Pancreas (tissue), 10 donors: Measurements from ENCODE around the gene IFT52. TPM values are rescaled to one million over a fixed set of nuclear protein-coding genes. Genes with fewer than 3 reads are reported as not detected.

Experiments
- ATAC-seq, 4 donors: fragments of 200-7000 bp; cut with Tn5 transposase; one replicate each; pipeline versions ENCODE4 v1.8.0 to v1.9.1; 2020; ENCODE audit warnings: mild to moderate bottlenecking in 4 of 4, moderate library complexity in 4 of 4
- DNase-seq, 6 donors: peaks; one replicate each; pipeline ENCODE4 v3.0.0-alpha.2; 2020
- FAIRE-seq: peaks from 2 replicates; lab custom pipeline; 2012; peaks lifted over from hg19 to GRCh38; lab: Jason Lieb, UNC
- H3K27ac ChIP-seq, 4 donors: fragments of 200-600 bp; sonication (generic); 1 replicate in 3 of 4; 2 replicates in 1 of 4; pipeline versions ENCODE4 v1.5.0 to v1.8.0; 2020
- H3K27me3 ChIP-seq, 4 donors: fragments of 200-600 bp; one replicate each; pipeline ENCODE4 v1.8.0; 2021
- H3K36me3 ChIP-seq, 3 donors: fragments of 200-600 bp; sonication (generic) in 1 of 3; one replicate each; pipeline versions ENCODE4 v1.5.0 to v1.8.0; 2020 to 2021
- H3K4me1 ChIP-seq, 3 donors: fragments of 200-600 bp; one replicate each; pipeline ENCODE4 v1.8.0; 2021
- H3K4me3 ChIP-seq, 4 donors: fragments of 200-600 bp; sonication (generic) in 2 of 4; one replicate each; pipeline versions ENCODE4 v1.5.0 to v1.8.0; 2020 to 2021
- H3K9me3 ChIP-seq, 4 donors: fragments of 200-600 bp; one replicate each; pipeline ENCODE4 v1.8.0; 2021
- CTCF ChIP-seq, 4 donors: fragments of 200-600 bp; sonication (generic) in 3 of 4; IDR thresholded peaks; one replicate each; pipeline versions ENCODE4 v1.5.0 to v1.8.0; 2021; ENCODE audit warnings: antibody characterized with exemption in 4 of 4
- WGBS, 2 donors: extraction: QIAGEN DNeasy Blood & Tissue Kit; methylation state at CpG; one replicate each; pipeline ENCODE4 v1.1.7; 2013; 5-methylcytosine and 5-hydroxymethylcytosine counted together
- intact Hi-C, 3 donors: fragments of 100-400 bp; cut with DNase I; formaldehyde crosslinking; loops; one replicate each; pipeline versions ENCODE4 v1.11.1 to v1.14.2; 2022
- polyA plus RNA-seq, 2 donors: library from polyadenylated mRNA; stranded (reverse); fragments of 200-250 nt; gene quantifications; one replicate each; pipeline ENCODE4 v1.2.3, GENCODE V29; 2013
- total RNA-seq, 6 donors: library from RNA; stranded (reverse); fragmentation: NEBNext Ultra II Directional in 4 of 6; extraction: Animal tissue kit (Norgen Biotek cat#: 25700) in 4 of 6; gene quantifications; one replicate each; pipeline versions ENCODE4 v1.2.1 to v1.2.4, GENCODE V29; 2021 to 2023
- donor health status: healthy with polysubstance abuse.
- donor health status: DM: no; HTN: no; CAD: no; lungs with moderate emphysema.
- donor health status: DM: no; HTN: no; CAD: no.
- donor health status: control.
- donor health status: control.
- donor health status: Bipolar disorder and iron deficiency.
- donor health status: DM: yes; HTN: yes; CAD: no.
- donor health status: DM: no; HTN: no; CAD: no.
- donor health status: DM: no; HTN: no; CAD: no.
- donor health status: DM: yes; HTN: yes; CAD: no.

The IFT52 gene
- total and polyA plus RNA-seq, 8 donors: 7.8 to 14.8 (median 12.7) TPM

- H3K36me3 ChIP-seq: peaks cover 0 to 31% (median 8%) of the 10 kb centered on the region in 3 donors
- H3K4me1 ChIP-seq: no peaks in the 10 kb centered on the region
- intact Hi-C loops: no loop called here
- no peaks in the 10 kb centered on the region for H3K27me3 ChIP-seq
- H3K4me3 ChIP-seq: no peak overlapping the region
- FAIRE-seq (no peak), ATAC-seq (no peak), DNase-seq (no peak)
- no peak for TF ChIP-seq CTCF (IDR thresholded peaks at IDR 0.05)
- H3K27ac ChIP-seq: no peak overlapping the region
- WGBS, 2 donors: 88 to 92% methylated on average over 10 of the region's 10 CpGs
- no peaks in the 10 kb centered on the region for H3K9me3 ChIP-seq
Observed at GRCh38 chr20:43570496-43570895, 20.2 kb upstream of the IFT52 start.

GRCh38 chr20:43571310-43571709 is 19.4 kb upstream of the IFT52 start:
- DNase-seq (no peak), ATAC-seq (no peak), FAIRE-seq (no peak)
- peaks cover 0 to 39% (median 10%) of the 10 kb centered on the region in 3 donors for H3K36me3 ChIP-seq
- H3K4me3 ChIP-seq: no peak overlapping the region
- TF ChIP-seq CTCF (IDR thresholded peaks at IDR 0.05): no peak
- H3K9me3 ChIP-seq: no peaks in the 10 kb centered on the region
- no peaks in the 10 kb centered on the region for H3K4me1 ChIP-seq
- intact Hi-C loops: no loop called here
- no peak overlapping the region for H3K27ac ChIP-seq
- 94 to 100% methylated on average over 3 of the region's 3 CpGs for WGBS, 2 donors
- H3K27me3 ChIP-seq: no peaks in the 10 kb centered on the region

- ATAC-seq (no peak), DNase-seq (no peak), FAIRE-seq (no peak)
- H3K36me3 ChIP-seq: peaks cover 0 to 44% (median 12%) of the 10 kb centered on the region in 3 donors
- no peak overlapping the region for H3K4me3 ChIP-seq
- H3K27me3 ChIP-seq: no peaks in the 10 kb centered on the region
- intact Hi-C loops: no loop called here
- no peaks in the 10 kb centered on the region for H3K4me1 ChIP-seq
- H3K9me3 ChIP-seq: no peaks in the 10 kb centered on the region
- WGBS, 2 donors: 87 to 91% methylated on average over 6 of the region's 6 CpGs
- no peak overlapping the region for H3K27ac ChIP-seq
- TF ChIP-seq CTCF (IDR thresholded peaks at IDR 0.05): no peak
Observed at GRCh38 chr20:43571771-43572170, 19.0 kb upstream of the IFT52 start.

GRCh38 chr20:43572891-43573290 is 17.8 kb upstream of the IFT52 start:
- no peak overlapping the region for H3K27ac ChIP-seq
- 93 to 94% methylated on average over 8 of the region's 8 CpGs for WGBS, 2 donors
- H3K4me1 ChIP-seq: no peaks in the 10 kb centered on the region
- DNase-seq: no peak
- H3K27me3 ChIP-seq: no peaks in the 10 kb centered on the region
- no peak for FAIRE-seq
- no peak for TF ChIP-seq CTCF (IDR thresholded peaks at IDR 0.05)
- H3K9me3 ChIP-seq: no peaks in the 10 kb centered on the region
- peaks cover 0 to 45% (median 13%) of the 10 kb centered on the region in 3 donors for H3K36me3 ChIP-seq
- intact Hi-C loops: no loop called here
- no peak overlapping the region for H3K4me3 ChIP-seq
- no peak for ATAC-seq

- no peak for FAIRE-seq
Observed at GRCh38 chr20:43576108-43576507, 14.6 kb upstream of the IFT52 start.

More at GRCh38 chr20:43576108-43576507, 14.6 kb upstream of the IFT52 start:
- no peak for TF ChIP-seq CTCF (IDR thresholded peaks at IDR 0.05)
- Histone ChIP-seq H3K4me3 (no peak overlapping the region), H3K27ac (no peak overlapping the region), H3K4me1 (no peaks in the 10 kb centered on the region), H3K36me3 (peaks cover 0 to 26% (median 5%) of the 10 kb centered on the region in 3 donors), H3K27me3 (no peaks in the 10 kb centered on the region), H3K9me3 (no peaks in the 10 kb centered on the region)
- ATAC-seq (no peak), DNase-seq (no peak)
- intact Hi-C loops: no loop called here
- 84 to 88% methylated on average over 10 of the region's 10 CpGs for WGBS, 2 donors
